GM19372 (cell line): ENCODE data around the gene GRIN2A.

Experiments used
- ATAC-seq: cut with Tn5 transposase; IDR thresholded peaks from one replicate; pipeline ENCODE4 v1.9.1; 2021; ENCODE audit warnings: mild to moderate bottlenecking, low read depth, moderate library complexity; ENCODE audit not compliant: unreplicated experiment

Gene GRIN2A

GRCh38 chr16:10039220-10040096 is 142.8 kb downstream of the GRIN2A start:
- no peak for ATAC-seq

GRCh38 chr16:10037751-10038150 is 144.5 kb downstream of the GRIN2A start:
- no peak for ATAC-seq

- ATAC-seq = no peak
Measured at GRCh38 chr16:10036956-10037355, 145.3 kb downstream of the GRIN2A start.

- ATAC-seq = no peak
Measured at GRCh38 chr16:10033556-10033955, 148.7 kb downstream of the GRIN2A start.

- ATAC-seq = no peak
Measured at GRCh38 chr16:10031955-10032354, 150.3 kb downstream of the GRIN2A start.

- no peak for ATAC-seq
Measured at GRCh38 chr16:10031473-10031872, 150.8 kb downstream of the GRIN2A start.

GRCh38 chr16:10028644-10029043 is 153.6 kb downstream of the GRIN2A start:
- no peak for ATAC-seq

GRCh38 chr16:10027553-10027952 is 154.7 kb downstream of the GRIN2A start:
- no peak for ATAC-seq

- ATAC-seq = no peak
Measured at GRCh38 chr16:10026593-10026992, 155.6 kb downstream of the GRIN2A start.

GRCh38 chr16:10022098-10022497 is 160.1 kb downstream of the GRIN2A start:
- ATAC-seq = no peak

GRCh38 chr16:10020866-10021265 is 161.4 kb downstream of the GRIN2A start:
- ATAC-seq = no peak

GRCh38 chr16:10016752-10017151 is 165.5 kb downstream of the GRIN2A start:
- ATAC-seq = no peak

- no peak for ATAC-seq
Measured at GRCh38 chr16:10015397-10015796, 166.8 kb downstream of the GRIN2A start.

GRCh38 chr16:10013774-10014173 is 168.5 kb downstream of the GRIN2A start:
- ATAC-seq = no peak

- no peak for ATAC-seq
Measured at GRCh38 chr16:10013364-10013763, 168.9 kb downstream of the GRIN2A start.

- ATAC-seq = no peak
Measured at GRCh38 chr16:10009684-10010083, 172.5 kb downstream of the GRIN2A start.

GRCh38 chr16:10003486-10003885 is 178.7 kb downstream of the GRIN2A start:
- ATAC-seq = no peak

- no peak for ATAC-seq
Measured at GRCh38 chr16:10001258-10001775, 180.9 kb downstream of the GRIN2A start.

- no peak for ATAC-seq
Measured at GRCh38 chr16:9996221-9996620, 186.0 kb downstream of the GRIN2A start.

GRCh38 chr16:9992441-9992840 is 189.8 kb downstream of the GRIN2A start:
- no peak for ATAC-seq

- no peak for ATAC-seq
Measured at GRCh38 chr16:9980981-9981380, 201.2 kb downstream of the GRIN2A start.

GRCh38 chr16:9978160-9978725 is 204.0 kb downstream of the GRIN2A start:
- ATAC-seq = no peak
